NCI-H1436 (cell line): ENCODE data around the gene KMT2A.
A peak's percentile ranks its signal among the peaks of the same experiment; 100 is the strongest.
"Not testable (repeated sequence)": the region's sequence is repeated elsewhere in the genome, so short reads cannot be mapped to it uniquely, and the experiment has no call there.

Source experiments
- DNase-seq: peaks from one replicate; lab custom pipeline; 2025; lab: John Stamatoyannopoulos, UW

KMT2A gene

DNA sequence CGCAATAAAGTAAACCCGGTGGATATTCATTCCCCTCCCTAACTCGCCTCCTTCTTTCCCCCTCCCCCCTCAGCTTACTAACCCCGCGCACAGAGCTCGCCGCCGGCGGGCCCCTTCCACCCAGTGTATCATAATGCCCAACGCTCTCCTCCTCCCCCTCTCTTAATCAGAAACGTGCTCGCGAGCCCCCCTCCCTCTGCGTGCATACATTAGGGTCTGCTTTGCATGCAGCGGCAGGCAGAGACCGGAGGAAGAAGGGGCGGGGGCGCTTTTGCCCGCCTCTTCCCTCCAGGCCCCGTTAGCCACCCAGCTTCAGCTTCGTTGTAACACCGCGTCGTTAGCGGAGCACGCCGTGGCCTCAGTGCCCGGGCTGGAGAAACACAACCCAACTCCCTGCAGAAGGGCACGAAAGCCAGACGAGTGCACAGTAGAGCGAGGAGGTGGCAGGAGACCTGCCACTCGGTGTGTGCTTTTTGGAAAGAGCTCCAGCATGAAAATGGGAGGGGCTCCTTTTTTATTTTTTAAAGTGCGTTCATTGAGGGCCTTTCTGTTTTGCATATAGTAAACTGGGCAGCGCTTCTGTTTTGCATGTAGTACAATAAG is 901 bp upstream of the KMT2A start:
- DNase-seq: peak; percentile 88

DNA sequence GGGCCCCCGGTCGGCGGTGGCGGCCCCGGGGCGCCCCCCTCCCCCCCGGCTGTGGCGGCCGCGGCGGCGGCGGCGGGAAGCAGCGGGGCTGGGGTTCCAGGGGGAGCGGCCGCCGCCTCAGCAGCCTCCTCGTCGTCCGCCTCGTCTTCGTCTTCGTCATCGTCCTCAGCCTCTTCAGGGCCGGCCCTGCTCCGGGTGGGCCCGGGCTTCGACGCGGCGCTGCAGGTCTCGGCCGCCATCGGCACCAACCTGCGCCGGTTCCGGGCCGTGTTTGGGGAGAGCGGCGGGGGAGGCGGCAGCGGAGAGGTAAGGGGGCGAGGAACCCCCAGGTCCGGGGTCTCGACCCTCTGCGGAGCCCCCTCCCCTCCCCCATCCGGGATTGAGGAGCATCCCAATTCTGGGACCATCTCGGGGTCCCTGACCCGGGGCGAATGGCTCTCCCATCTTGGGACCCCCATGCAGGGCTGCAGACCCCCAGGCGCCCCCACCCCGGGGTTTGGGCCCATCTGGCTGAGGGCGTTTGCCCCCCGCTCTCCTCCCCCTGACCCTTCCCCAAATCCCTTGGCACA is 431 bp downstream of the KMT2A start:
- no peak for DNase-seq

DNA sequence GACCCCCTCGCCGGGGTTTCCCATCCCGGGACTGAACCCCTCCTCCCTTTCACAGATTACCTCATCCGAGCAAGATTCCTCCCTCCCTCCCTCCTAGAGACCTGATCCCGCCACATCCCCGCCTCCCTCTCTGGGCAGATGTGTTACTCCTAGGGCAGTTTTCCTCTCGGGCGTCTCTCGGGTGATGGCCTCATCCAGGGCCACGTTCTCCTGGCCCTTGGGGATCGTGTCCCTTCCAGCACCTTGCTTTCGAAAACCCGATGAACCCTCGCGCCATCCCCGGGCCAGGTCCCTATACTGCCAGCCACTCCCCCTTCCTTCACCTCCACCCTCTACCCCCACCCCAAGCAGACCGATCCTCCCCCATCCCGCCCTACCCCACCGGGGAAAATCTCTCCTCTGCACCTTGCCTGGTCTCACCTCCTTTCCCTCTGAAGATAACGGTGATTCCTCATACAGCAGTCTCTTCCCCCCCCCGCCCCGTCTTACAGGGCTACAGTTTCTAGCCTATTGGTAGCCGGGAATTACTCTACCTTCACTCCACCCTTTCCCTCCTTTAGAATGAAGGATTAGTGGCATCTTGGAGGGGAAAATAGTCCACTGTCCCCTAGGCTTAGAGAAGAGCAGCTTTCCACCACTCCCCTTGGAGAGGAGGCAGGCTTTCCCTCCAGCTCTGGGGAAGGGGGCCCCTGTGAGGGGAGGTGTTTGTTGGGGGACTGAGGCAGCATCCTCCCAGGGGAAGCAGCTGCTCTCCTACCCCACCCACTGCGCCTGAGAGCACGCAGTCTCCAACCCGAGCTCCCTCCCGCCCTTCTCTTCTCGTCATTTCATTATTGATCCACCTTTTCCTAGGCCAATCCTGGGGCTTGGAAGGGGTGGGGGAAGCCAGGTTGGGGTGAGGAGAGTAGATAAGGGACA is 1.2 kb downstream of the KMT2A start:
- peak; percentile 49 for DNase-seq

DNA sequence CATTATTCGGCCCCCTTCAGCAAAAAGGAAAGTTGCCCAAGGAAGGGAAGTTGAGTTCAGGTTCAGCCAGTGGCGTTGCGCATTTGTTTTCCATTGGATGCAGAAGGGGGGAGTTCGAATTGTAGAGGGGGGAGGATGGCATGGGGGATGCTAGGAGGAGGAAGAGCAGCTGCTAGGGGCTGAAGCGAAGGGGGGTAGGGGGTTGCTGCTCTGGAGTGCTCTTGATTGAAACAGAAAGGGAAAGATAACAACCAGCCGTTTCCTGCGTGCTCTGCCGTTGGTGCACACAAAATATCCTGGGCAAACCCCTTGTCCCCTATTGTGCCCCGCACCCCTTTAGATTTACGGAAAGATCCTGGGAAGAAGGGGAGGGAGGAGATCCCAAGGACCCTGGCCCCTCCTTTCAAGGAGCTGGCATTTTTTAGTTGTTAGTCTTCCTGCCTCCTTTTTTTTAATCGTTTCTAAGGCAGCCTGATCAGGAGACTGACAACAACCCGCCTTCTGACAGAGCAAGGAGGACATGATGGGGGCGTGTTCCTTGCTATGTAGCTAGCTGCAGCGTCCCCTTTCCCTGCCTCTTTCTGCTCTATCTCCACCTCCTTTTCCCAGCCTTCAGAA is 2.1 kb downstream of the KMT2A start:
- peak; percentile 15 for DNase-seq

DNA sequence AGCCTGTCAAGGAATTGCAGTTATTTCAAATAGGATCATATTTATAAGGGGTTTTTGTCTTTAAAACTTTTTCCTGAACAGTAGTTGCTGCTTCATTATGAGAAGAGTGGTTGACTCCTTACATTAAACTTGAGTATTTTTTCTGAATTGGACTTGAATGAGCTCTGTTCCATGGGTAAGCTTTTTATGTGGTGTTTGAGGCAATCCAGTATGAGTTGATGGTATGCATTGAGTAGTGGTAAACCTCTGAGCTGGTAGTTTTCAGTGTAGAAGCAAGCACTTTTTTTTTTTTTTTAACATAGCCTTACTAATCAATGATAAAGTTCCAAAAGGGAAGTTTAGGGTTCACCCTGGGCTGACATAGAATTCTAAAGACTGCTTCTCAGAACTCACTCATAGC is 3.4 kb downstream of the KMT2A start:
- DNase-seq: no peak

DNA sequence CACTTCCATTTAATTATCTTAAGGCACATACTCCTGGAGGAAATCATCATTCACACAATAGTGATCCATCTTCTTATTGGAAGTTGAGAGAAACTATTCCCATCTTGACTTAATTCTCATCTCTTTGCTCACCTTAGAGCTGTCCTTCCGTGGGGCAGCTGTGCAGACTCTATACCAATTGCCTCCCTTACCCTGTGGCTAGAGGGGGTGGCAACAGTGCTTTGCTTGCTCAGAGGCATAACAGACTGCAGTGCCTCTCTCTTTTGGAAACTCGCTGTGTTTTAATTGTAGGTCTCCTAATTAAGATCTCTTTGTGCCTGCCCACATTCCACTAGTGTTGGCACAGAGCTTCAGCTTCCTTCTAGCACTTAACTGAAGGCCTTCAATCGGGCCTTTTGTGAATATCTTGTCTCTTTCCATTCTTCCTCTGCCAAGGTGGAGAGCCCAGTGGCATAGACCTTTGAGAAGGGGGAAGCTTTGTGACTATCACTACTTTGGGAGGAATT is 5.5 kb downstream of the KMT2A start:
- DNase-seq: no peak

DNA sequence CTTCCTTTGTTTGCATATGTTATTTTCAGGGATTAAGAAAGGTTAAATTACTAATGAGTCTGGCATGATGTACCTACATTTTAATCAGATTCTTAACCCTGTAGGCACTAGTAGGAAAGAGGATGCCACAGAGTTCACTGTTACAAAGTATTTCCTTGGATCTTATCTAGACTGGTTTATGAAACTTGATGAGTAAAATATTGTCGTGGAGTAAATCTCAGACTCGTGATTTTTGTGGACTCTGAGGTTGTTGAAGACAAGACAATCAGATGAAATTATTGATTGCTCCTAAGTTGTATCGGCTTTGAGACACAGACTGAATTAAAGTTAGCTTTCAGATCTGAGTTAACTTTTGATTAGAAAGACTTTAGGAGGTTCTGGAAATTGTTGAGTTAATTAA is 6.0 kb downstream of the KMT2A start:
- no peak for DNase-seq

DNA sequence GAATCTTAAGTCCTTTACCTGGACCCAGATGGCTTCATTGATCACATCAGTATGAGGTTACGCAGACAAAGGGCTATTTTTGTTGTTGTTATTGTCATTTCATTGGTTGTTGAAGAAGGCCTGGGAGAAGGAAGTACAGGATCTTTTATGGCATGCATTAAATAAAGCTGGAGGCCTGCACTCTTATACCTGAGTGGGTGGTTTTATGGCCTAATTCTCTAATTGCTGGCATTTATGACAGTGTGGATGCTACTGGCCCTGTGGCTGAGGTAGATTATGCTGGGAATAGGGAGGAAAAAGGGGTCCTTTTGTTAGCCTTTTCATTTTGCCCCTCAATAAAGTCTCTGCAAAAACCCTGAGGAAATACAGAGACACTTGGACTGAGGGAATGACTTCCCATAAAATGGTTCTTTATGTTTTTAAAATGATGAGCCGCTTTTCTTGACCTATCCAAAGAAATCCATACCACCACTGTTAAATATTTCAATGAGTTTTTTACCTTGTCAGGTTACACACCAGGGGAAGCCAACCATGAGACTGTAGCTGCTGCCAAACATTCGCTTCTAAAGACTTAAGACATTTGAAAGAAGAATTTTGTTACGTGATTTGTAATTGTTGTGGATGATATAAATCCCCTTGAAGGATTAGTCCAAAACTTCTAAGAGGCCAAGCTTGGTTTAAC is 6.8 kb downstream of the KMT2A start:
- no peak for DNase-seq

DNA sequence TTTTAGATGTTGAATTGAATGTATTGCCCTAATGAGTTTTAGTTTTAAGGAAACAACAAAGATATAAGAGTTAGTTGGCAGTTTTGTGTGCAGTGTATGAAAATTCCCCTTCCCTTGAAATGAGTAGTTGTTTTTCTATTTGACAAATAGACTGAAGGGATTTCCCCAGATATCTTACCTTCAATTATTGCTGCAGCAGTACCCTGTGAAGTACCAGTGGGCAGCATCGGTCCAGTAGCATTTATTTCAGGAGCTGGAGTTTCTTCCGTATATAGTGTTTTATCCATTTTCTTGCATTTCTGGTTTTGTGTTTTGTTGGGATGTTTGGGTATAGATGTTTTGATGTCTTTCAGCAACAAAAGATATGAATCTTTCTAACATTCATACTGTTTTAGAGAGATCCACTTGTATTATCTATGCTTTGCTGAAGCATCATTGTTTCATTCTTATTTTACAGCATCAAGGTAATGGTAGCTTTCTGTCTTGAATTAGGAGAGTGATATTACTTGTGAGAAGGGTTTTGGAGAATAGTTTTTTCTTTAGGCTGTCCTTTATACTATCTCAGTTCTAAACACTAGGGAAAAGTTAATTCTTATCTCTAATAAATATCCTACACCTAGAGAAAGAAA is 7.4 kb downstream of the KMT2A start:
- no peak for DNase-seq

DNA sequence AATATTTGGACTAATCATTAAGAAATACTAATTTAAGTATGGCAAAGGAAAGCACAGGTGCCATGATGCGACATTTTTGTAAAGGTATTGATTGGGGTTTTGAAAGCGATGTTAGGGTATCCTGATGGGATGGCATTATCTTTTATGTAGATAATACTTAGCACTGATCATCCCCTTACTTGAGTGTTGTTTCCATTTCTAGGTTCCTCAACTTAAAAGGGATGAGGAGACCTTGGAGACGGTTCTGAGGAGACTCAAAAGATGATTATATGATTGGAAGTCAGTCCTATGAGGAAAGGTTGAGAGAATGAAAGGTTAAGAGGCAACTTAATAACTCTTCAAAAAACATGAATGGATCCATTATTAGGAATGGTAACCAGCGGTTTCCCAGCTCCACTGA is 11.1 kb downstream of the KMT2A start:
- no peak for DNase-seq

DNA sequence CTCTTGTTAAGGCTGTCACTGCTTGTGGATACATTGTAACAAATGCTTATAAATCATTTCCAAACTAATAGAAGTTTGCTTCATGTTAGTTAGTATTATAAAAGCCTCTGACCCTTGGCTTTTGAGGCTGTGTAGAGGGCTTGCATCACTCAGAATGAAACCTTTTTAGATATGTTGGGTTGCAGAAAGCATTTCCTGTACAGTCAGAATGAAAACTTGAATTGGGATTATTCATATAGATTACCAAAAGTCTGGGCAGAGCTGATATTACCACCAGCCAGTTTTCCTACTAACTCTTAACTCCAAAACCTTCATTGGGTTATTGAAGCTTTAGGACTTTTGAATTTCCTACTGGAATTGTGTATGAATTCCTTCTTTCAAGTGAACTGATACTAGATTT is 12.0 kb downstream of the KMT2A start:
- DNase-seq: no peak

DNA sequence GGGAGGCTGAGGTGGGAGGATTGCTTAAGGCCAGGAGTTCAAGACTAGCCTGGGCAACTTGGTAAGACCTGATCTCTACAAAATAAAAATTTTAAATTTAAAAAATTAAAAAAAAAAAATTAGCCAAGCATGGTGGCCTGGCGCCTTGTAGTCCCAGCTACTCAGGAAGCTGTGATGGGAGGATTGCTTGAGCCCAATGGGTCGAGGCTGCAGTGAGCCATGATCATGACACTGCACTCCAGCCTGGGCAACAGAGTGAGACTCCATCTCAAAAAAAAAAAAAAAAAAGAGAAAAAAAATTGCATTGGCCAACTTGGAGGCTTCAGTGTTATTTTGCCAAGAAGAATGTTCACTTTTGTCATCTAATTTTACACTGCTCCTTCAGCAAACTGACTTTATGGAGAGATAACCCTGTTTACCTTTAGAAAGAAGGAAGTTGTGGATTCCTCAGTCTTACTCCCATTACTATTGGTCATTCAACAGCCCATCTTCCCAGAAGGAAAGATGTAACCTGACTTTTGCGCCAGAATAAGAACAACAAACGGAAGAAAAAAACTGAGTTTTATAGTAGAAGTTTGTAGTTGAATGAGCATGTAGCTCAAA is 13.1 kb downstream of the KMT2A start:
- no peak for DNase-seq

DNA sequence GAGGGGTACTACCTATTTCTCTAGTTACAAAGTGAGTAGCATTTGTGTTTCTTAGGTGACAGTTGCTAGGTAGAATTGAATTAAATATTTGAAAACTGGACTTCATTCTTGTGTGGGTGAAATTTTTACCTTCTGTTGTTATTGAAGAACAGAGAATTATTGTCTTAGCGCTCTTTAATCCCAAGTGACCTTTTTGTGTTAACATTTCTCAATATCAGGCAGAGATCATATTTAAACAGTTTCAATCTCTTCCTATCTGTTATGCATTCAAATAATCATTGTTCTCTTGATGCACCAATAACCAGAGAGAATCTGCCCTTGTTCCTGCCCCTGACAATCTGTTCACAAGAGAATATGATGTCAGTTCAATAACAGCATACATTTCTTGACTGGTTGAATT is 14.2 kb downstream of the KMT2A start:
- DNase-seq: no peak

DNA sequence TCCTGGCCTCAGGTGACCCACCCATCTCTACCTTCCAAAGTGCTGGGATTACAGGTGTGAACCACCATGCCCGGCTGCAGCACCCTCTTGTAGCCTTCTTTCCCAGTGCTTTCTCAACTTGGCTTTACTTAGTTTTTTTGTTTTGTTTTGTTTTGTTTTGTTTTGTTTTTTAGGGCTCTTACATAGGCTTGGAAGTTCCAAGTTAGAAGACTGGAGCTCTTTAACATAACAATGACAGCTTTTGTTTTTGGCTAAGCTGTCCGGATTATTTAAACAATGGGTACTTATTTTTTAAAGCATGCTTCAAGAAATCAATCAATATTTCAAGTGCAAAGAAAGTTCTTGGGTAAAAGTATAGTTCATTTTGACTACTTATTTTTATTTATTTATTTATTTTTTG is 25.9 kb downstream of the KMT2A start:
- no peak for DNase-seq

DNA sequence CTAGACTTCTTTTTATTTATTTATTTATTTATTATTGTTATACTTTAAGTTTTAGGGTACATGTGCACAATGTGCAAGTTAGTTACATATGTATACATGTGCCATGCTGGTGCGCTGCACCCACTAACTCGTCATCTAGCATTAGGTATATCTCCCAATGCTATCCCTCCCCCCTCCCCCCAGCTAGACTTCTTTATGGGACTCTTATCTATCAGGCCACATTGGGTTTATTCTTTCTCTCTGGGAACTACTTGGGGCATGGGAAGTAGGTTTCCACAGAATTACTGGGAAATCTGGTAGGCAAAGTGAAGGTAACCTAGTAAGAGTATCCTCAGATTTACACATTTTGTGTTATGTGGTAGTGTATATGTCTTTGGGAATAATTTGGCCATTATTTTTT is 32.7 kb downstream of the KMT2A start:
- not testable (repeated sequence) for DNase-seq

DNA sequence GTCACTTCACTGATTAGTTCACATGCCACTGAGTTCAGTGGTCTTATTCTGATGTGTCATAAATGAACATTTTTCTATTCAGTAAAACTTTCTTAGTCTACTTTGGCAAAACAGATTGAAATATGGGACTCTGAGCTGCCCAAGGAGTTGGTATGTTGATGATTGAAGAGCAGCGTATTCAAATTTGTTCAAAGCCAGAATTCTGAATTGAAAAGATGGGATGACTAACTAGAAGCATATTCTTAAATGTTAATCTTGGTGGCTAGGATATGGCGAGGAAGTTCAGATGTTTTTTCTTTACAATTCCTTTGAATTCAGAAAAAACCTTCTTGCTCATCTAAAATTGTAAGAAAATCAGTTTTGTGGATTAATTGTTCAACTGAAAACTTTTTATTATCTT is 34.7 kb downstream of the KMT2A start:
- no peak for DNase-seq

DNA sequence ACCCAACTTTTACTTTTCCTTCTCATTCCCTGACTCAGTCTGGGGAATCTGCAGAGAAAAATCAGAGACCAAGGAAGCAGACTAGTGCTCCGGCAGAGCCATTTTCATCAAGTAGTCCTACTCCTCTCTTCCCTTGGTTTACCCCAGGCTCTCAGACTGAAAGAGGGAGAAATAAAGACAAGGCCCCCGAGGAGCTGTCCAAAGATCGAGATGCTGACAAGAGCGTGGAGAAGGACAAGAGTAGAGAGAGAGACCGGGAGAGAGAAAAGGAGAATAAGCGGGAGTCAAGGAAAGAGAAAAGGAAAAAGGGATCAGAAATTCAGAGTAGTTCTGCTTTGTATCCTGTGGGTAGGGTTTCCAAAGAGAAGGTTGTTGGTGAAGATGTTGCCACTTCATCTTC is 37.2 kb downstream of the KMT2A start:
- DNase-seq: no peak

DNA sequence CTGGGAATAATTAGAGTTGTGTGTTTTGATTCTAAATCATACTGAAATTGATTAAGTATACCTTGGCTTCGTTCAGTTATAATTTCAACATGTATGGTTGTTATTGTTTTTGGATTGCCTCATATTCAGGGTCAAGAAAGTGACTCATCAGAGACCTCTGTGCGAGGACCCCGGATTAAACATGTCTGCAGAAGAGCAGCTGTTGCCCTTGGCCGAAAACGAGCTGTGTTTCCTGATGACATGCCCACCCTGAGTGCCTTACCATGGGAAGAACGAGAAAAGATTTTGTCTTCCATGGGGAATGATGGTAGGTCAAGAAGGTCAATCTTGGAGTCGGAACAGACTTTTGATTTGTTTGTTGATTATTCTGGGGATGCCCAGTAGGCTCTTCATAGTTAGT is 40.4 kb downstream of the KMT2A start:
- no peak for DNase-seq

DNA sequence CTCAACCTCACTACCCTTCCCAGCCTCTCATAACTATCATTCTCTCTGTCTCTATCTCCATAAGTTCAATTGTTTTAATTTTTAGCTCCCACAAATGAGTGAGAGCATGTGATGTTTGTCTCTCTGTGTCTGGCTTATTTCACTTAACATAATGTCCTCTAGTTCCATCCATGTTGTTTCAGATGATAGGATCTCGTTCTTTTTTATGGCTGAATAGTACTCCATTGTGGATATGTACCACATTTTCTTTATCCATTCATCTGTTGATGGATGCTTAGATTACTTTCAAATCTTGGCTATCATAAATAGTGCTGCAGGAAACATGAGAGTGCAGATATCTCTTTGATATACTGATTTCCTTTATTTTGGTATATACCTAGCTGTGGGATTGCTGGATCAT is 44.9 kb downstream of the KMT2A start:
- not testable (repeated sequence) for DNase-seq

DNA sequence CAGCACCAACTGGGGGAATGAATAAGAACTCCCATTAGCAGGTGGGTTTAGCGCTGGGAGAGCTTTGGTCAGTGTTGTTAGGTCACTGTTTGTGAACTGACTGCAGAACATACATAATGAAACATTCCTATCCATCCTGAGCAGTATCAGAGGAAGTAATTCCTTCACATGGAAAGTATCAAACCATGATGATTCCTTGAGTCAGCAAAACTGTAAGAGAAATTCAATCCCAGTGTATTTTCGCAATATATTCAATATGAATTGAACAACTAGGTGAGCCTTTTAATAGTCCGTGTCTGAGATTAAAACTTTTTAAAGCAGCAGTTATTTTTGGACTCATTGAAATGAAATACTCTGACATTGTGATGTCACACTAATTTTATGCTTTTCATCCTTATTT is 48.1 kb downstream of the KMT2A start:
- no peak for DNase-seq

DNA sequence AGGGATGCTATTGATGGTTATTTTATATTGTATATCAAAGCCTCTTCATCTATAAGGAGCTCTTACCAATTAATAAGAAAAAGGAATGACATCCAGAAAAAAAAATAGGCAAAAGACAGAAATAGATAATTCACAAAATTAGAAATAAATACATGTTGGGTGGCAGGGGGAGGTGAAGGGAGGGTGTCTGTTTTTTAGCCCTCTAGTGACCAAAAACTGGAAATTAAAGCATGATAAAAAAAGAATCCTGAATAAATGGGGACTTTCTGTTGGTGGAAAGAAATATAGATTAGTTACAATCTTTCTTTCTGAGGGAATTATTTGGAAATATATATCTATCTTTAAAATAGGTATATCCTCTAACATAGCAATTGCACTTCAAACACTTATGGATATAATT is 49.0 kb downstream of the KMT2A start:
- no peak for DNase-seq
